ENCODE measurements around the gene AFAP1.

The AFAP1 gene

DNA sequence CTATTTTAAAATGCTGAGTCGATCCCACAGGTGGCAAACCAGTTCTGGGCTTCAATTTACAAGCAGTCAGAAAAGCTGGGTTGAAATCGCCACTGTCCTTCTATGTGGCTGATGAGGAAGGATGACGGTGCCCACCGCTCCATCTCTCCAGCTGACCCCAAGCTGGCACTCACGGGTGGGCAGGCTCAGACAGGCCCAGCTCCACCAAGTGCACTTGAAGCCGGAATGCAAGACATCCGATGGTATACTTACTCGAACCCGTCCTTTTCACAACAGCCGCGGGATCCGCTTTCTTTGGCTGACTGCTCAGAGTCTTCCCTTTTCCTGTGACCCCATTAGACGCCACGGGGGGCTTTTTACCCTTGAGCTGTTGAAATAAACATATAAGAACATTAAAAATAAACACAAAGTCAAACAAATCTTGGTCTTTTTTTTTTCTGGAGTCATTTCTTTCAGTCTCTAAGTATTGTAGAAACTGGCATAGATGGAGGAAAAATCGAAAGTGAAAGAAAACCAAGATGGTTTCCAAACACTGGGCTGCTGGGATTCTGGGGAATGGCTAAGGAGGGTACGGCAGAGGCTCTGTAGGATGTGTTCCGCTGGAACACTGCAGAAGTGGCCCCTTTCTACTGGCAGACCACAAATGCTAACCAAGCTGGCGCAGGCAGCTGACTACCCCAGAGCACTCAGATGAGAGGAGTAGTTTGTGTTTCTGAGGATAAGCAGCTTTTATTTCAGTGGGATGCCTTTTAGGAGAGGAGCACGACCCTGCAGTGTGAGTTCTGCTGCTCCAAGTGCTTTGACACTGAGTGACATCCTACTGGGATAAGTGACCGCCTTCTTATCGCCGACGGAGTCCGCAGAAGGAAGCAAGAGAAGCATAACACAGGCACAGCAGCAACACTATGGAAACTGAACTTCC lies 160.9 kb downstream of the AFAP1 start:
- no peak for TF ChIP-seq POLR2A (IDR thresholded peaks at IDR 0.05; ENCODE audit: low read depth, low read length)
- DNase-seq (ENCODE audit: insufficient read length, low spot score) (no peak), FAIRE-seq (no peak)

GRCh38 chr4:7777871-7778509 lies 161.7 kb downstream of the AFAP1 start:
- DNase-seq (ENCODE audit: insufficient read length, low spot score) (no peak), FAIRE-seq (no peak)
- no peak for TF ChIP-seq POLR2A (IDR thresholded peaks at IDR 0.05; ENCODE audit: low read depth, low read length)

DNA sequence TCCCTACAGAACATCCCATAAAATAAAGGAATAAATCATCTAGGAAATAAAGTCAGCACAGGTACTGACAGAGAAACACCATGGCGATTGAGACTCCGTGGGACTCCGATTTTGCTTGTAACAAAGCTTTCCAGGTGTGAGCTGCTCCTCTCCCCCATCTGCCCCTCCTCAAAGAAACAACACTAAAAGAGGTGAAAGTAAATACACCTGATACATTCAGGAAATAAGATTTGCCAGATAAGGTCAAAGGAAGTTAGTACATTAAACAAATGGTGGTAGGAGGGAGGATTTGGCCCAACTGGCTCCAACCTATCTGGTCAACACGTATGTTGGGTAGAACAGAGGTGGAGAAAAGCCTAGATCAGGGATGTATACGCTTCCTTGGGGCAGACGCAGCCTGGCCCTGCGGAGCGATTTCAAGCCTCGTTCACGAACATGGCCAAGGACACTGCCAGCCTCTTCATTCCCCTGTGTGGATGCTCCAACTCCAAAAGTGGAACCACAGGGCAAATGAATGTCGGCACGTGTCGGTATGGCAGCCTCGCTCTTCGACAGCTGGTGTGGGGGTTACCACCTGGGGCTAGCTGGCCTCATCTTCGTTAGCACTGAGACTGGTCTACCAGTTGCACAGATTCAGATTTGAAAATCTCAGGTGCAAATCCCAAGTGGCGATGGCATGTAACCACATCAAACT lies 162.5 kb downstream of the AFAP1 start:
- TF ChIP-seq POLR2A (IDR thresholded peaks at IDR 0.05; ENCODE audit: low read depth, low read length), result no peak
- DNase-seq (ENCODE audit: insufficient read length, low spot score) (no peak), FAIRE-seq (no peak)

GRCh38 chr4:7775396-7775795 lies 164.3 kb downstream of the AFAP1 start:
- no peak for TF ChIP-seq POLR2A (IDR thresholded peaks at IDR 0.05; ENCODE audit: low read depth, low read length)
- FAIRE-seq, result no peak

DNA sequence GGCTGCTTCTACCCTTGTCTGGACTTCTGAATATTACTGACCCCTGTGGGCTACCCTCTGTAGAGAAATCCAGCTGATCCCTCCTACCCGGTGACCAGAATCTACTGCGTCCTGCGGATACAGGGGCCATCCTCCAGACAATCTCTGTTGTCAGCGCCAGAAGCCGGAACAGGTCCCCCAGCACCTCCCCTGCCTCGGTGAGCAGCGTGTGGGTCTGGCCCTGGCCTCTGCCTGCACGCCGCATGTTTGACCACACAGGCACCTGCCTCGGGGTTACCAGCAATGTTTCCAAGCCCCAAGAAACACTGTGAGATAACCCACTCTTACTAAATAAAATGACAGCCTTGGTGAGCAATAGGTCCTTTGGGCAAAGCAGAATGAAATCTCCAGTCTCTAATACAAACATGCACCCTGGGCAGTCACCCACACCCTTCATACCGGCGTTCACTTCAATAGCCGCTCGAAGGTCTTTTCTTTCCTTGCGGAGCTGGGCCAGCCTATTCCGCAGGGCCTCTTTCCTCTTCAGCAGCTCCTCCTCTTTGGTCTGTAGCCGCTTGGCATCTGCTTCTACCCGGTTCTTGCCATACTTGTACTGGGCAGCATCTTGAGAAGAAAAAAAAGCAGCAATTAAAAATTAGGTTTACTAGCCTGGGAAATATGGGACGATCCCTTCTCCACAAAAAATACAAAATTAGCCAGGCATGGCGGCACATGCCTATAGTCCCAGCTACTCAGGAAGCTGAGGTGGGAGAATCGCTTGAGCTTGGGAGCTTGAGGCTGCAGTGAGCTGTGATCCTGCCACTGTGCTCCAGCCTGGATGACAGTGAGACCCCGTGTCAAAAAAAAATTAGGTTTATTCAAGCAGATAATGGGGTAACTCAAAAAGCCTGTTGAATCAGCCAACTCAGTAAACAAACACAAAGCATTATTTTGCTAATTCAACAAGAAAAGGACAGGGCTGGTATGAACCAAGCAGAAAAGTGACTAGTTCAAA lies 165.1 kb downstream of the AFAP1 start:
- FAIRE-seq (no peak), DNase-seq (ENCODE audit: insufficient read length, low spot score) (no peak)
- no peak for TF ChIP-seq POLR2A (IDR thresholded peaks at IDR 0.05; ENCODE audit: low read depth, low read length)

More at GRCh38 chr4:7775396-7775795, 164.3 kb downstream of the AFAP1 start:
- no peak for DNase-seq (ENCODE audit: insufficient read length, low spot score)

- DNase-seq (ENCODE audit: insufficient read length, low spot score) (no peak), FAIRE-seq (no peak)
- no peak for TF ChIP-seq POLR2A (IDR thresholded peaks at IDR 0.05; ENCODE audit: low read depth, low read length)
Measured at GRCh38 chr4:7773401-7774180, 166.1 kb downstream of the AFAP1 start.

GRCh38 chr4:7772711-7773385 lies 166.8 kb downstream of the AFAP1 start:
- no peak for FAIRE-seq
- TF ChIP-seq POLR2A (IDR thresholded peaks at IDR 0.05; ENCODE audit: low read depth, low read length), result no peak
- DNase-seq (ENCODE audit: insufficient read length, low spot score), result no peak

GRCh38 chr4:7771541-7772507 lies 167.8 kb downstream of the AFAP1 start:
- FAIRE-seq (no peak), DNase-seq (ENCODE audit: insufficient read length, low spot score) (no peak)
- no peak for TF ChIP-seq POLR2A (IDR thresholded peaks at IDR 0.05; ENCODE audit: low read depth, low read length)

DNA sequence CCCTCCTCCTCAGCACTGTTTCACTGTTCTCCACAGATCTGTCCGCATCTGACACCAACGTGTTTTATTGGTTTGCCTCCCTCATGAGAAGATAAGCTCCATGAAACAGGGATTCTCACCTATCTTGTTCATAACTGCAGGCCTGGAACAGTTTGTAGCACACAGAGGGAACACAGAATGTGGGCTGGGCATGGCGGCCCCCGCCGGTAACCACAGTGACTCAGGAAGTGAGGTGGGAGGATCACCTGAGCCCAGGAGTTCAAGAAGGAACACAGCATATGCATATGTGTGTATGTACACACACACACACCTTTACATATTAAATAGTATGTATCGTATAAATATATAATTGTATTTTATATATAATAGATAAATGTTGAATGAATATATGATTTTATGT lies 168.6 kb downstream of the AFAP1 start:
- DNase-seq (ENCODE audit: insufficient read length, low spot score), result no peak
- no peak for FAIRE-seq
- no peak for TF ChIP-seq POLR2A (IDR thresholded peaks at IDR 0.05; ENCODE audit: low read depth, low read length)

- DNase-seq (ENCODE audit: insufficient read length, low spot score) (no peak), FAIRE-seq (no peak)
- no peak for TF ChIP-seq POLR2A (IDR thresholded peaks at IDR 0.05; ENCODE audit: low read depth, low read length)
Measured at GRCh38 chr4:7770224-7771050, 169.2 kb downstream of the AFAP1 start.
